ENCODE data around the gene IL9. TPM values are rescaled to one million over a fixed set of nuclear protein-coding genes. Genes with fewer than 3 reads are reported as not detected.
"Not testable (repeated sequence)": the region's sequence is repeated elsewhere in the genome, so short reads cannot be mapped to it uniquely, and the experiment has no call there.

IL9 gene
- polyA plus RNA-seq, 3 donors = not detected

DNA sequence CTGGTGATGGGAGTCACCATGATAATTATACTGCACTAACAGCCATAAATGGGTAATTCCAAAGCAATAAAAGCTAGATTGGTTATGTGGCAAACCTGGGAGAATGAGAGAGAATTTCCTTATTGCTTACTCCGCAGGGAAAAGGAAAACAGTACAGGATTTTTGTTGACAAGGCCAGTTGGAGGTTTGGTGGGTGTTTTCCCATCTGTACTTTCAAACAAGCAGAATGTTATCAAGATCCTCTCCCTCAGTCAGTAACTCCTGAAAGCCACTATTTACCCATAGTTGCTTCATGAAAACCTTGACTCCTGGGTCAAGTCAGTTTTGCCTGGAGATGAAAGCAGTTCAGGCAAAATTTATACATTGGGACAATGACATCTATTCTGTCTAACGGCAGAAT is 26.4 kb downstream of the IL9 start:
- DNase-seq = no peak

DNA sequence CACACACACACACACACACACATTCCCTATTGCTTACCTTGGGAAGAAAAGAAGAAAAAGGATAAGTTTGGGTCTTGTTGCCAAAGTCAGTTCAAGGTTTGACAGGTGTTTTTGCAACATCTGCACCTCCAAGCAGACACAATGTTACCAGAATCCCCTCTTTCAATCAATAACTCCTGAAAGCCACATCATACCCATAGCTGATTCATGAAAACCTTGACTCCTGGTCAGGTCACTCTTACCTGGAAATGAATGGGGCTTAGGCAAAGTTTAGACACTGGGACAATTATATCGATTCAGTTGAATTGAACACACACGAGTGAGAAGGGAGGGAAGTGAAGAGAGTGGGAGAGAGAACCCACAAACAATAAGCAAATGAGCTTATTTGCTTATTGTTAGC is 27.0 kb downstream of the IL9 start:
- no peak for DNase-seq

DNA sequence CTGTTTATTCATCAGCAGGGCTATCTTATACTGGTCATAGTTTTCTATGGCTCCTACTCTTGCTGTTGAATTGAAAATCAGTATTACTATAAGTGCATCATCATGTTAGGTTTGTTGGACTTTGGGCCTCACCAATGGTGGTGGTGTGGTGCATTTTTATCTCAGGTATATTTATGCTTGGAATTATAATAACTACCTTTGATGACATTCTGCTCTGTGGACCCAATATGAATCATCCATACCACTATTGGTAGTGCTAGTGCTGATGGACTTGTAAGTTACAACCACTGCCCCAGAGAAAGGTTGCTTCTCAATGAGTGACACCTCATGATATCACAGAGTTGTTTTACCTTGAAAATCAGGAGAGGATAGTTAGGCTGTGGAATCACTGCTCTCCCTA is 28.0 kb downstream of the IL9 start:
- DNase-seq = no peak

DNA sequence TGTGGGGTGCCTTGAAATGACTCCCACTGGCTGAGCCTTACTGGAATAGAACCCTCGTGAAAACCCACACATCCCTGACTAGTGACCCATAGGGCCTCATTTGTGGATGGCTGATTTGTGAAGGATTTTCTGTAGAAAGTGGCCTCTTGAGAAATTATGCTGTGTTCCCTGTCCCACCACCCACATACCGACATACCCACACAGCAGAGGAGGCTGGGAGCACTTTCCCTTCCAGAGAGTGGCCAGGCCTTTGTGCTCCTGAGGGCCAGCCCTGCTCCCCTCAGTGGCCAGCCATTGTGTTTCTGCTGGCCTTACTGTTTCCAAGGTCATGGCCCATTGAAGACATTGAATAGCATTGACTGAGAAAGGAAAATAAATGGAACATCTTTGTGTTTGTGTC is 29.6 kb downstream of the IL9 start:
- DNase-seq = no peak

DNA sequence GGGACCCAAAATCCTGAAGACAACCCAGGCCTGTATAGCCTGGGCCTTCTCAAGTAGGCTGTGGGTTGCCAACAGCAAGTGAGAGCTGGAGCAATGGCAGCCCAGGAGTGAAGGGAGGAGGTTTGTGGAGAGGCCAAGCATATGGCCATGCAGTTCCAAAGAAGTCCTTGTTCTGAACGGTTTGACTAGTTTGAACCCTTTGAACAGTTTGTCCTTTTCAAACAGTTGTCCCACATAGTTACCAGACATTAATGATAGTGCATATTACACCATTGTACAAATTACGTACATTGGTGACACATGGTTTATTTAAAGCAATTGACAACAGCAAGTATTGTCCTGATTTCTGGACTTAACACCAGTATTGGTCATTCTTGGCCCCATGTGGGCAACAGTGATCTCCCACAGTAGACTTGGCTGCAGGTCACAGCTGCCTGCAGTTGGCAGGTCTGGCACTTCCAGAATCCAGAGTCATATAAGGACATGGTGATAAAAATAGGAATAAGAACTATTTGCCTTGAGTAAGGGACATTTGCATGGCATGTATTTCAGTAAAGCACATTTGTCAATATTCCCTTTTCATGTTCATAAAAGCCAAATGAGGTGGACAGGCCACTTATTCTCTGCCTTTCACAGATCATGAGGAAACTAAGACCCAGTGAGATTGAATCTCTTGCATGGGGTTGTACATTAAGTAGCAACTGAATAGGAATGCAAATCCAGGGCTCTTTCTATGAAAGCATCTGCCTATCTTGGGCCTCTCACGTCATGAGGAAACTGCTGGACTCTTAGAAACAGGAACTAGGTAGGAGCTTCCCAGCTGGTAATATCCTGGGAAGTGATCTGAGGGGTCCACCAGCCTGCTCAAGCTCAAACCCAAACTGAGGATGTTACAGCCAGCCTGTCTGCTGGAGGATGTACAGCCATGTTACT is 30.9 kb downstream of the IL9 start:
- no peak for DNase-seq

DNA sequence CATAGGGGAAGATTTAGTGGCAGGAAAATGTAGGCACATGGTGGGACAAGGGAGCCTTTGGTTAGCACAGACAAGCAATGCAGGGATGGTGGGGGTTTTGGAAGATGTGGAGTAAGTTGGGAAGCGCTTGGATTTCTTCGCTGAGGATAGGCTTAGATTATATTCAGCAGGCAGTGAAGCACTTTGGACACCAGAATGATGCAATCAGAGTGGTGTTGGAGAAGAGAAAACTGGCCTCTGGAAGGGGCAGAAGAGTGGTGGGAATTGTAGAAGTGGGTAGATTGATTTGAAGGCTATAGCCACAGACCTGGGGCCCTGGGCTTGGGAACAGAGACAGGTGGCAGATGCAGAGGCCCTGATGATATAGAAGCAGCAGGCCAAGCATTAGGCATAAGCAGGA is 32.9 kb downstream of the IL9 start:
- no peak for DNase-seq

DNA sequence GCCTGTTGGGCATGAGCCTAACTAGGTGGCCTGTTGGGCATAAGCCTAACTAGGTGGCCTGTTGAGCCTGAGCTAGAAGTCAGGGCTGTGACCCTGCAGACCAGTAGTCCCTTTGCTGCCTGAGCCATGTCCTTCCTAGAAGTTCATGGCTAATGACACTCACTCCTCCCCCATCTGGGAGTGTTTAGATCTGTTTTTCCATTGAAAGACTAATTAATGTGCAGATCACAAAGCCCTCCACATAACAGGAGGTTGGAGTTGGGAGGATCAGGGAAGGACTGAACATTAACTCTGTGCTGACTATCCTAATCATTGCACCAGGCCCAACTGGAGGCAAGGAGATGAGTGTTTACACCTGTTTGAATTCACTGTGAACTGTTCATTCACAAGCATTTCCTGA is 33.6 kb downstream of the IL9 start:
- DNase-seq = no peak

DNA sequence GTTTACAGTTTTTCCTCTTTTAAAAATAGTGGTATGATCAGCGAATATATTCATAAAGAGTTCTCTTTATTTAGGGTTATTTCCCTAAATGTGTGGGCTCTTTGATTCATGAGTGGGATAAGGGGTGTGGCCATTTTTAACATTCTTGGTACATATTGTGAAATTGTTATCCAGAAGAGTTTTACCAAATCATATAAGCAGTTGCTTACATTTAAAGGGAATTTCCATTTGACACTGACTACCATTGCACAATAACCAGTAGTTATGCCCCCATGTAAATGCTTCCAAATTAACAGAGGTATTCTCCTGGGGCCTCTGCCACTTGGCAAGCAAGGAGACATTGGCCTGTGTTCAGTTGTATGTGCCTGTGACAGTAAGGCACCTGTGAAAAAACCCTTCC is 34.0 kb downstream of the IL9 start:
- DNase-seq = no peak

DNA sequence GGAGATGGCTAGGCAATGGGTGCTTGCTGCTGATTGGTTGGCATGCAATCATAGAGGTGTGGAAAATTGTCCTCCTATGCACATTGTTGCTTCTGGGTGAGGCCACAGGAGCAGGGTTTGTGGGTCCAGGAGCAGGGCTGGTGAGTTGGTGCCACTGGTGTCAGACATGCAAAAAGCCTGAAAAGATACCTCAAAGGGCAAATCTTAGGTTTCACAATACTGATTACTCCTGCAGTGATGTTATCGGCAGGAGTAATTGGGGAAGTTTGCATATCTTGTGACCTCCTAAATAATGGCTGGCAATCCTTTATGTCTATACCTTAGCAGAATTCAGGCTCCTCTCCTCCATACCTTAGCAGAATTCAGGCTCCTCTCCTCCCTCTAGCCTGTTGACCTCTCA is 36.0 kb downstream of the IL9 start:
- no peak for DNase-seq

DNA sequence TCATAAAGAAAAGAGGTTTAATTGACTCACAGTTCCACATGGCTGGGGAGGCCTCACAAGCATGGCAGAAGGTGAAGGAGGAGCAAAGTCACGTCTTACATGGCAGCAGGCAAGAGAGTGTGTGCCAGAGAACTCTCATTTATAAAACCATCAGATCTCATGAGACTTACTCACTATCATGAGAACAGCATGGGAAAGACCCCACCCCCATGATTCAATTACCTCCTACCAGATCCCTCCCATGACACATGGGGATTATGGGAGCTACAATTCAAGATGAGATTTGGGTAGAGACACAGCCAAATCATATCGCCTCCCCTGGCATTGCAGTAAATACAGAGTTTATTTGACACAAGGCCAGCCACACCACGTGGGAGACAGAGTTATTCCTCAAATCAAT is 36.5 kb downstream of the IL9 start:
- not testable (repeated sequence) for DNase-seq

DNA sequence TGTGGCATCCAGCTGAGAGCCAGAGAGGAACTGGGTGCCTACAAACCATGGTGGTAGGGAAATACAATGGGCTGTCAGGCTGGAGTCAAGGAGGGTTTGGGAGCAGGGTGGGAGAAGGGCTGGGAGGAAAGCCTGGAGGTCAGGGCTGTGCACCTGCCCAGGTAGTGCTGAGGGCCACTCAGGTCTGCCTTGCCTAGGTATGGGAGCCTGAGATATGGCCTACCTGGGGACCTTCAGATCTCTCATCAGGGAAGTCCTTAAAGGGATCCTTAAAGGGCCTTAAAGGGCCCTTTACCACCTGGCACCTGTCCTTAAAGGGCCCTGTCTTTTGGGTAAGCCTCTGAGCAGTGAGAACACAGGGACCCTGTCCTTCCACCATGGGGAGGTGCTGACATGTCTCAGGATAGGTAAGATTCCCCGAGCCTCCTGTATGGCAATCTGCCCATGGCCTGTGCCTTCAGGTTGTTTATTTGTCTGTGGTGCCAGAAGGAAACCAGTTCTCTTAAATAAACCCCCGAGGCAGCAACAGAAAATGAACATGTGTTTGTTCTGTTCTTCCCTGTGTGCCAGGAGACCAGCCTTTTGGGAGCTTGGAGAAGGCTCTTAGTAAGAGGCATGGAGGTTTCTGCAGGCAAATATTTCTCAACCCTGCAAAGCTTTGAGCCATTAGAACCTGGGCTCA is 37.9 kb downstream of the IL9 start:
- no peak for DNase-seq

DNA sequence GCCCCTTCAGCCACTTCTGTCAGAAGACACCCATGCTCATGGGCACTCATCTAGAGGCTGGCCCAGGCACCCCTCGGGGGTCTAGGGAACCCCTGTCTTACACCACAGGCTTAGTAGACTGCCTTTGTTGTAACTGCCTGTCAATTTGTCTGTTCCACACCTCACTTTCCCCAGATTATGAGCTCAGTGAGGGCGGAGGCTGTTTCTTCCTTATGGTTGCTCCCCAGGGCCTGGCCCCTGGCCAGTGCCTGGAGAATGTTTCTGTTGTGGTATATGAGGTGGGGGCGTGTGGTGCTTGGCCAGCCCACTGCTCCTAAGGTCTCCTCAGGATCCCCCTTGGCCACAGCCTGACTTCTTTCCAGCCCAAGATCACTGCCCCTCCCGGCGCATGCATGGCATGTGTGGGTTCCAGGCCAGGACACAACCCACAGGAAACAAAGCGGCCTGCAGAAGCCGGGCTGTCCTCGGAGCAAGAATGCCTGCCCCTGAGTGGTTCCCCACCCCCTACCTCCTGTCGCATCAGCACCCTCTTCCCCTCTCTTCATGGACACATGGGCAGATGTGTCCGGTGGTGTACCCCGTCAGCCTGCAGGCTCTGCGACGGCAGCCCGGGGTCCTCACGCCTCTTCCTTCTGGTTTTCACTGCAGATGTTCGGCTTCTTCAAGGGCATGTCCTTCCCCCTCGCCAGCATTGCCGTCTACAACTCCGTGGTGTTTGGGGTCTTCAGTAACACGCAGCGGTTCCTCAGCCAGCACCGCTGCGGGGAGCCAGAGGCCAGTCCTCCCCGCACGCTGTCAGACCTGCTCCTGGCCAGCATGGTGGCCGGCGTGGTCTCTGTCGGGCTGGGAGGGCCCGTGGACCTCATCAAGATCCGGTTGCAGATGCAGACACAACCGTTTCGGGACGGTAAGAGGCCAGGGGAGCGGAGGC is 43.5 kb downstream of the IL9 start:
- no peak for DNase-seq

DNA sequence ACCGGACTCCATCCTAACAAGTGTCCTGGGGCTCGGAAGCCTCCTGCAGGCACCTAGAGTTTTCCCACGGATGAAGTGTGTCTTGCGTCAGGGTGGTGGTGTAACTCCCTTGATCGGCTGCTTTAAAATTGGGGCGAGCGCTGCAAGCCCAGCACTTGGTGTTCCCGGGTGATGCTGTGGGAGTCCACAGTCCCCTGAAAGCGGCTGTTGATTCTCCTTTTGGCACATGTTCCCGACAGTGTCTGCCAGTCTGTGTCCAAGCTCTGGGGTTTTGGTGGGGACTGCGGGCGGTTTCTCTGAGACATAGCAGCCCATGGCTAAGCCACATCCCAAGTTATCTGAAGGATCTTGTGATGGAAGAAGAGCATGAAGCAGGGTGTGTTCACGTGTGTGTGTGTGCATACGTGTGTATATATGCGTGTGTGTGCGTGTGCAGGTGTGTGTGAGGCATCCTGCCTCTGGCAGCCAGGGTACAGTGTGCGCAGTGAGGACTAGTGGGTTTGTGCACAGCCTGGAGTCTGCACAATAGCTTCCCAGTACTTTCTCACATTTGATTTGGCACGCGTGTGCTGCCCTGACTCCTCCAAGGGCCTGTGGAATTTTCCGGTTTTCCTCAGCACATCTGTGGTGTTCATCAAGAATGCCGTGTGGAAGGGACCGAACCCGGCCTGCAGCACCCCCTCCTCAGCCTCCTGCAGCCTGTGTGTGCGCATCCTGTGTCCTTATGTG is 44.3 kb downstream of the IL9 start:
- DNase-seq = no peak

DNA sequence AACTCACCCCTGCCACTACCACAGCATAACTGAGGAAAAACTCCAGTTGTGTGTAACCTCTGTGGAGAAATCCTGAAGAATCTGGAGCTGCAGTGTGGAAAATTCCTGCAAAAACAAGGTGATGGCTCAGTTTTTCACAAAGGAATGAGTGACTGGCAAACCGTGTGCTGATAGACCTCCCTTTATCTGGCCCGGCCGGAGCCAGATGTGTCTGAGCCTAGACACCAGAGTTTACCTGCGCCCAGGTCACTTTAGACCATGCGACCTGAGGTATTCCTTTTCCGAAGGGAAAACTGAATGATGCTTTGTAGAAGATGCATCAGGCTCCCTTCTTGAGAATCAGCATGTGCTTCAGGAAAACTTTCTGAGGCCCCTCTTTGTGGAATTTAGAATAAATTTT is 45.0 kb downstream of the IL9 start:
- DNase-seq = no peak

DNA sequence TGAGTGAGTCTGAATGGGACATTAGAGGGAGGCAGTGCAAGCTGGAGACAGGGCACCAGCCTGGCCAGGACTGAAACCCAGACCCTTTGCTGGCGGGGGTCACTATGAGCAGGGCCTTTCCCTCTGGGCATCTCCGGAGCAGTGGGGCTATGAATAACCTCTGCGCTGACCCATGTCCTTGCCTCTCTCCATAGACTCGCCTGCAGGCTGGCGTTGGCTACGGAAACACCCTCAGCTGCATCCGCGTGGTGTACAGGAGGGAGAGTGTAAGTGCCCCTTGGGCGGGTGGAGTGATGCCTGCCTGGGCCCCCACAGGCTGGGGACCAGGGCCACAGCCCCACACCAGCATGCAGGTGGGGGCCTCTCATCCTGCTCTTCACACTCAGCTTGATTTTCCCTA is 45.4 kb downstream of the IL9 start:
- no peak for DNase-seq

DNA sequence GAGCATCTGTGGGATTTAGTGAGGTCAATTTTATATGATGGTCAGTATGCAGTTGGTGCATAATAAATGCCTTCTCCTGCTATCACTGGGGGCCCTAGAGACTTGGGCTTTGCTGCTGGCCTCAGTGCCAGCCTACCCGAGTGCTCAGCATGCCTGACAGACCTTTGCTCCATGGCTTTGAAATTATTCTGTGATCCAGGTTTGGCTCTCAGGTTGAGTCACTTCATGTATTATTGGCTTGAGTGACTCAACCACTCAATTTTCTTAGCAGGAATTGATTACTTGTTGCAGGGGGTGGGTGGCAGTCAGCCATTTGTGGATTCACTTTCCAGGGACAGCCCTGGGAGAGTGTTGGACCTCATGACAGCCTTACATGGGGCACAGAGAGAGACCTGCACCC is 47.7 kb downstream of the IL9 start:
- DNase-seq = no peak

DNA sequence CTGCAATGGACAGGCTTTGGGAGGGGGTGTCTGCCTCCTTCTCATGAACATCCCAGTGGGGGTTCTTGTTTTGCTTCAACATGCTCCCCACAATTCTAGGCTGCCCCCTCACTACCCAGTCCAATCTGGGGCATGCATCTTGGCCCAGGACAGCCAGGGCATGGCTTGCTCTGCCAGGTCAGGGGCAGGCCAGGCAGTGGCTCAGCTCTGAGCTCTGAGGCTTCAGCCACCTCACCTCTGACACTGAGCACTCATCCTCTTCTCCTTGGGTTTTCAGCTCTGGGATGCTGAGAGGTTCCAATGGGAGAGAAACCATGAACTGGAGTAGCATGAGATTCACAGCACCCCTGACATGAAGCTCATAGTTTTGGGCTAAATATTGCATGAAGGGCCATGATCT is 49.3 kb downstream of the IL9 start:
- DNase-seq = no peak

DNA sequence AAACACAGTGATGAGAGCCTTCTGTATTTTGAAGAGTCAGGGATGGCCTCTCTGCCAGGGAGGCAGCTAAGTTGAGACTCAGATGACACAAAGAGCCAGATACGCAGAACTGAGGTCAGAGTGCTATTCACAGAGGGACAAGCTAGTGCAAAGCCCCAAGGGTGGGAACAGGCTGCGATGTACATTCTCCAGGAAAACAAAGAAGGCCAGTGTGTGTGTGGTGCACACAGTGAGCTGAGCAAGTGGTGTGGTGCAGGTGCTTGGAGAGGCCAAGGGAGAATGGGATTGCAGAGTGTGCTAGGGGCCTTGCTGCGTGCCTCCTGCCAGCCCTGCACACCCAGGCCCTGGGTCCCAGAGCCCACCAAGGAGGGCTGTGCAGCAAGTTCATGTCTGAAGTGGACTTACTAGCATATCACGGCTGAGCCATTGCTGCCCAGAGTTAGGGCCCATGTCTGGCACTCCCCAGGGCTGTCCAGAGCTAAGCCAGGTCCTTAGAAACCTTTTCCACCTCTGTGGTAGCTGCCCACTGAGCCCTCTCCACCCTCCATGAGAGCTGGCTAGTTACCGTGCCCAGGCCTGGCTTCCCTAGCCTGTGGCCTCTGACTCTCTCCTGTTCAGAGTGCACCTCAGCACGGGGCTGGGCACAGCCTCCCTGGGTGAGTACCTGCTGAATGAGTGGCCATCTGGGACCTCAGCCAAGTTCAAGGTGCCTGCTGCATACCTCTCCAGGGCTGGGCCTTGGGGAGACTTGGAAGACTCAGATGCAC is 51.9 kb downstream of the IL9 start:
- DNase-seq = no peak

DNA sequence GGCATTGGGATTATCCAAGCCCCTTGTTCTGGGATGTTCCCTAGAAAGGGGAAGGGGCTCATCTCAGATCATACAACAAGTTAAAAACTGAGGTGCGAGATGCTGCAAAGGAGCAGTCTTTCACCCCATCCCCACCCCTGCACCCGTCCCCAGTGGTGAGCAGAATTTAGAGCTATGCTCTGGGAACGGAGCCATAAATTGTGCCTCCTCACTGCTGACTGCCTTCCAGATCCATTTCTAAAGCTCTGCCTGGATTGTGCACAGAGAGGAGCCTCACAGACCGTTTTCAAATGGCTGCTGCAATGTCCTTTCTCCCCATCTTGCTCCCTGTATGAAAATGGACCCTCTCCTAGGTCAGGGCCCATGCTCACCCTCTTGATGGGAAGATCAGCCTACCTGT is 52.9 kb downstream of the IL9 start:
- DNase-seq = no peak

Data from renal pelvis (tissue), 4 donors.